Spleen (tissue), 11 donors: Measurements from ENCODE around the gene PTPN3. TPM values are rescaled to one million over a fixed set of nuclear protein-coding genes. Genes with fewer than 3 reads are reported as not detected.

Experiments
- DNase-seq: peaks from one replicate; pipeline ENCODE4 v3.0.0-alpha.2; 2020
- H3K27ac ChIP-seq, 8 donors: fragments of 200-600 bp; sonication (generic) in 7 of 8; 1 replicate in 4 of 8; 2 replicates in 4 of 8; pipeline versions ENCODE4 v1.5.0 to v1.8.0; 2016 to 2021; ENCODE audit warnings: inconsistent platforms in 4 of 8, mild to moderate bottlenecking in 4 of 8, moderate library complexity in 1 of 8
- H3K27me3 ChIP-seq, 7 donors: fragments of 200-600 bp; sonication (generic) in 6 of 7; replicated peaks in 1 of 7; 1 replicate in 4 of 7; 2 replicates in 3 of 7; pipeline versions ENCODE4 v1.5.0 to v1.8.0; 2016 to 2021; ENCODE audit warnings: inconsistent platforms in 3 of 7, mild to moderate bottlenecking in 1 of 7
- H3K36me3 ChIP-seq, 6 donors: fragments of 200-600 bp; sonication (generic) in 5 of 6; 1 replicate in 4 of 6; 2 replicates in 2 of 6; pipeline versions ENCODE4 v1.5.0 to v1.8.0; 2016 to 2021; ENCODE audit warnings: inconsistent platforms in 2 of 6
- H3K4me1 ChIP-seq, 6 donors: fragments of 200-600 bp; sonication (generic) in 5 of 6; 1 replicate in 3 of 6; 2 replicates in 3 of 6; pipeline versions ENCODE4 v1.5.0 to v1.8.0; 2016 to 2021; ENCODE audit warnings: inconsistent platforms in 3 of 6
- H3K4me3 ChIP-seq, 8 donors: fragments of 200-600 bp; sonication (generic) in 7 of 8; 1 replicate in 4 of 8; 2 replicates in 4 of 8; pipeline versions ENCODE4 v1.5.0 to v1.8.0; 2016 to 2021; ENCODE audit warnings: inconsistent platforms in 4 of 8, mild to moderate bottlenecking in 4 of 8, moderate library complexity in 2 of 8
- H3K9me3 ChIP-seq, 8 donors: fragments of 200-600 bp; sonication (generic) in 7 of 8; 1 replicate in 4 of 8; 2 replicates in 4 of 8; pipeline versions ENCODE4 v1.5.0 to v1.8.0; 2016 to 2021; ENCODE audit warnings: inconsistent platforms in 4 of 8
- CTCF ChIP-seq, 11 experiments: fragments of 200-600 bp in 7 of 11; fragments of 450-650 bp in 4 of 11; sonication (generic) in 4 of 11; IDR thresholded peaks in 8 of 11; conservative IDR thresholded peaks in 3 of 11; 1 replicate in 7 of 11; 2 replicates in 4 of 11; pipeline versions ENCODE4 v1.4.0 to v1.8.0; 2016 to 2021; ENCODE audit warnings: antibody characterized with exemption in 11 of 11, inconsistent platforms in 4 of 11, mild to moderate bottlenecking in 1 of 11
- POLR2A ChIP-seq, 3 donors: fragments of 450-650 bp; IDR thresholded peaks; one replicate each; pipeline ENCODE4 v1.5.1; 2017; ENCODE audit warnings: antibody characterized with exemption in 3 of 3, mild to moderate bottlenecking in 1 of 3
- POLR2AphosphoS5 ChIP-seq, 3 donors: sonication (generic); formaldehyde crosslinking; IDR thresholded peaks; one replicate each; pipeline ENCODE4 v1.5.1; 2017; ENCODE audit warnings: antibody characterized with exemption in 3 of 3
- WGBS, 5 donors: extraction: QIAGEN DNeasy Blood & Tissue Kit in 3 of 5; methylation state at CpG; one replicate each; pipeline versions ENCODE4 v1.1.5 to v1.1.7; 2013 to 2018; 5-methylcytosine and 5-hydroxymethylcytosine counted together
- intact Hi-C: fragments of 100-400 bp; cut with DNase I; formaldehyde crosslinking; loops from one replicate; pipeline ENCODE4 v1.15.0; 2023; ENCODE audit warnings: low total_unique reads
- polyA plus RNA-seq, 3 donors: library from polyadenylated mRNA; stranded (reverse); fragments of 200-250 nt; gene quantifications; one replicate each; pipeline ENCODE4 v1.2.1, GENCODE V29; 2013
- total RNA-seq, 7 donors: library from RNA; depleted of rRNA in 3 of 7; stranded (reverse); fragments of >200 nt in 3 of 7; fragmentation: NEBNext Ultra II Directional in 4 of 7; extraction: Animal tissue kit (Norgen Biotek cat#: 25700) in 4 of 7; gene quantifications; one replicate each; pipeline versions ENCODE4 v1.1.0 to v1.2.1, GENCODE V29; 2016 to 2021
- donor health status: healthy with polysubstance abuse.
- donor health status: DM: no; HTN: no; CAD: no; lungs with moderate emphysema.
- donor health status: DM: no; HTN: no; CAD: no.
- donor health status: Bipolar disorder and iron deficiency.
- donor health status: healthy.
- donor health status: DM: no; HTN: no; CAD: no.
- donor health status: DM: yes; HTN: yes; CAD: no.

Gene PTPN3
- total and polyA plus RNA-seq, 10 donors = 0.20 to 1.7 (median 0.48) TPM

DNA sequence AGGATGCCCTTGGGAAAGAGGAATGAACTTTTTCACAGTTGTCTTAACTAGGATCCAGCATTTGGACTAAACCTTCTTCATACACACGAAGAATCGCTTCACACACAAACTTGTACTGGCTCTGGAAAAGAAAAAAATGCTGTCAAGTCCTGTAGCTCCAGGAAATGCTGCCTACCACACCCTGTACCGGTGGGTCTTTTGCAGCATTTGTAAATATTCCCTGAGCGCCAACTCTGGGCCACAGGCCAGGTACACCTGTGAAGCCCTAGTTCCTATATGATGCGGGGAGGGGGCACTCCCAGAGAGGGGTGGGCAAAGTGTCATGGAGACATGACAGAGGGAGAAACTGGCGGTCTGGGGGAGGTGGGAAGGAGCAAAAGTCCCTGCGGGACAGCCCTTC is 118.6 kb downstream of the PTPN3 start:
- Histone ChIP-seq H3K36me3 (no peaks in the 10 kb centered on the region), H3K9me3 (no peaks in the 10 kb centered on the region), H3K4me3 (no peak overlapping the region), H3K27me3 (peaks cover 0 to 4% (median 0%) of the 10 kb centered on the region in 7 donors), H3K27ac (no peak overlapping the region), H3K4me1 (no peaks in the 10 kb centered on the region)
- DNase-seq = no peak
- TF ChIP-seq POLR2A (IDR thresholded peaks at IDR 0.05) = no peak
- no peak for TF ChIP-seq CTCF (IDR thresholded peaks at IDR 0.05 in 8 of 11, conservative IDR thresholded peaks at IDR 0.05 in 3 of 11)
- no peak for TF ChIP-seq POLR2AphosphoS5 (IDR thresholded peaks at IDR 0.05)
- intact Hi-C loops = no loop called here
- WGBS, 5 donors = 78 to 93% (median 91%) methylated on average over 7 of the region's 7 CpGs

- Histone ChIP-seq H3K4me1 (no peaks in the 10 kb centered on the region), H3K27me3 (no peaks in the 10 kb centered on the region), H3K36me3 (no peaks in the 10 kb centered on the region), H3K9me3 (peaks cover 0 to 6% (median 0%) of the 10 kb centered on the region in 8 donors), H3K4me3 (no peak overlapping the region), H3K27ac (no peak overlapping the region)
- DNase-seq = no peak
- WGBS, 5 donors = 82 to 96% (median 88%) methylated on average over 4 of the region's 4 CpGs
- TF ChIP-seq POLR2A (IDR thresholded peaks at IDR 0.05) = no peak
- no peak for TF ChIP-seq CTCF (IDR thresholded peaks at IDR 0.05 in 8 of 11, conservative IDR thresholded peaks at IDR 0.05 in 3 of 11)
- no peak for TF ChIP-seq POLR2AphosphoS5 (IDR thresholded peaks at IDR 0.05)
- intact Hi-C loops = no loop called here
Observed at GRCh38 chr9:109378316-109378715, 119.8 kb downstream of the PTPN3 start.

DNA sequence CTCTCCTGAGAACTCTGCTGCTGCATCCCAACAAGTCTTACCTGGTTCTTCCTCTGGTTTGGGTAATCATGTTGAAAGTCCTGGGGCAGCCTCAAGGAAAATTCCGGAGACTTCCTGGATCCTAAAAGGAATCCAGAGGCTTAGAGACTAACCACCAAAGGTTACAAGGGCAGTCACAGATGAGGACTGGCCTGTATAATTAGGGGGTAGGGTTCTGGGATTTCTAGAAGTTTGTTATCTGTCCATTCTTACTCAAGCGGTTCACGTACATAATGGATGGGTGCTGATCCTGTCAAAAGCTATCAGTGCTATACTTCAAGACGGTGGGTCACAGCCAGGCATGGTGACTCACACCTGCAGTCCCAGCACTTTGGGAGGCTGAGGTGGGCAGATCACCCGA is 125.9 kb downstream of the PTPN3 start:
- Histone ChIP-seq H3K4me1 (no peaks in the 10 kb centered on the region), H3K36me3 (no peaks in the 10 kb centered on the region), H3K27ac (no peak overlapping the region), H3K9me3 (peaks cover 0 to 20% (median 2%) of the 10 kb centered on the region in 8 donors), H3K4me3 (no peak overlapping the region), H3K27me3 (no peaks in the 10 kb centered on the region)
- no peak for DNase-seq
- intact Hi-C loops = no loop called here
- WGBS, 5 donors = 85 to 93% (median 92%) methylated on average over 5 of the region's 5 CpGs
- TF ChIP-seq CTCF (IDR thresholded peaks at IDR 0.05 in 8 of 11, conservative IDR thresholded peaks at IDR 0.05 in 3 of 11) = no peak

DNA sequence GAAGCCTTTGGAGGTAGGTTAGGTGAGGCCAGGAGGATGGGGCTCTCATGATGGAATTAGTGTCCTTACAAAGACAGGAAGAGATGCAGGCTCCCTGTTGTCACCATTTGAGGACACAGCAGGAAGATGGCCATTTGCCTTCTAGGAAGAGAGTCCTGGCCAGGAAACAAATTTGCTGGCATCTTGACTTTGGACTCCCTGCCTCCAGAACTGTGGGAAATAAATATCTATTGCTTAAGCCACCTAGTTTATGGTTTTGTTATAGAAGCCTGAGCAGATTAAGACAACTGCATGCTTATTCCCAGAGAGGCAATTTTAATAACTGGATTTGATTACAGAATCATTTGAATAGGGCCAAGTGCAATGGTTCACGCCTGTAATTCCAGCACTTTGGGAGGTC is 126.7 kb downstream of the PTPN3 start:
- Histone ChIP-seq H3K4me3 (no peak overlapping the region), H3K4me1 (no peaks in the 10 kb centered on the region), H3K9me3 (peaks cover 0 to 20% (median 2%) of the 10 kb centered on the region in 8 donors), H3K27ac (no peak overlapping the region), H3K36me3 (no peaks in the 10 kb centered on the region), H3K27me3 (peaks cover 0 to 3% (median 0%) of the 10 kb centered on the region in 7 donors)
- TF ChIP-seq POLR2AphosphoS5 (IDR thresholded peaks at IDR 0.05) (no peak), POLR2A (IDR thresholded peaks at IDR 0.05) (no peak), CTCF (IDR thresholded peaks at IDR 0.05 in 8 of 11, conservative IDR thresholded peaks at IDR 0.05 in 3 of 11) (no peak)
- DNase-seq = no peak
- WGBS, 5 donors = 81 to 97% (median 88%) methylated on average over 1 of the region's 1 CpG
- intact Hi-C loops = no loop called here
